HL-60/S4 treated with retinoic acid at 250 ng/mL for 4 days and 3 days (cell line): ENCODE measurements around the gene E4F1.

Experiments
- in situ Hi-C: fragments of 300-500 bp; cut with MboI; formaldehyde crosslinking; loops from 2 replicates; pipeline ENCODE4 v1.7.0; 2022; ENCODE audit warnings: low sequenced_read_pairs

E4F1 gene

GRCh38 chr16:2270588-2271470 lies 47.4 kb downstream of the E4F1 start:
- in situ Hi-C loops = no loop called here

- in situ Hi-C loops = no loop called here
Observed at GRCh38 chr16:2271848-2272461, 48.6 kb downstream of the E4F1 start.

GRCh38 chr16:2273484-2273883 lies 50.1 kb downstream of the E4F1 start:
- in situ Hi-C loops = no loop called here

GRCh38 chr16:2273931-2274330 lies 50.5 kb downstream of the E4F1 start:
- in situ Hi-C loops = no loop called here

- in situ Hi-C loops = no loop called here
Observed at GRCh38 chr16:2275476-2276367, 52.3 kb downstream of the E4F1 start.

GRCh38 chr16:2276368-2277195 lies 53.2 kb downstream of the E4F1 start:
- in situ Hi-C loops = no loop called here

- in situ Hi-C loops = no loop called here
Observed at GRCh38 chr16:2277466-2278271, 54.3 kb downstream of the E4F1 start.

GRCh38 chr16:2278272-2278608 lies 54.8 kb downstream of the E4F1 start:
- in situ Hi-C loops = no loop called here

- in situ Hi-C loops = no loop called here
Observed at GRCh38 chr16:2278956-2279800, 55.8 kb downstream of the E4F1 start.

- in situ Hi-C loops = no loop called here
Observed at GRCh38 chr16:2280461-2280860, 57.1 kb downstream of the E4F1 start.

GRCh38 chr16:2280981-2281542 lies 57.7 kb downstream of the E4F1 start:
- in situ Hi-C loops = no loop called here

- in situ Hi-C loops = no loop called here
Observed at GRCh38 chr16:2282262-2282661, 58.9 kb downstream of the E4F1 start.

GRCh38 chr16:2282866-2283555 lies 59.6 kb downstream of the E4F1 start:
- in situ Hi-C loops = no loop called here

GRCh38 chr16:2284001-2284770 lies 60.8 kb downstream of the E4F1 start:
- in situ Hi-C loops = no loop called here

GRCh38 chr16:2284797-2285576 lies 61.6 kb downstream of the E4F1 start:
- in situ Hi-C loops = no loop called here
